ENCODE results near the gene PPP1R26.
A peak's percentile ranks its signal among the peaks of the same experiment; 100 is the strongest.

Gene PPP1R26

DNA sequence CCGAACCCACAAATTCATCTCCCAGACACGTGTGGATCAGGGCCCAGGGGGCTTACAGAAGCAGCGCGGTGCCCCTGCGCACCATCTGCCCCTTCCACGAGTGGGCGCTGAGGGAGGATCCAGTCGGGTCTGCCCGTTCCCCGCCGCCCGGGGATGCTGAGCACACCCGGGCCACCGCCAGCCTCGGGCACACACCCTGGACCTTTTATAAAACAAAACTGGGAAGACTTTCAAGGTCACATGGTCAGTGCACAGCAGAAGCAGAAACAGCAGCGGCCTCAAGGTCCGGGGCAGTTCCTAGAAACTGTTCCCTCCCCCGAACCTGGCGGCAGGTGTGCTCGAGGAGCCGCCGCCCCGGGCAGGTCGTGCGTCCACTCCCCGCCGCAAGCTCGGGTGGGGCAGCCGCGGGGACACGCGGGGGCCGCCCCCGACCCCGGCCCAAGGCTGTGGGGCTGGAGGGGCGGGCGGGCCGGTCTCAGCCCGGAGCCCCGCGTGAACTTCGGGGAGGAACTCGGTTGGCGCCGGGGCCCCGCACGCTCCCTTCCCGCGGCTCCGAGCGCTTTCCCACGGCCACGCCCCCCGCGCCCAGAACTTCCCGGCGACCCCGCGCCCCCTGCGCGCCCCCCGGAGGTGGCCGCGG is 633 bp upstream of the PPP1R26 start:
- TF ChIP-seq, protein P1, sequence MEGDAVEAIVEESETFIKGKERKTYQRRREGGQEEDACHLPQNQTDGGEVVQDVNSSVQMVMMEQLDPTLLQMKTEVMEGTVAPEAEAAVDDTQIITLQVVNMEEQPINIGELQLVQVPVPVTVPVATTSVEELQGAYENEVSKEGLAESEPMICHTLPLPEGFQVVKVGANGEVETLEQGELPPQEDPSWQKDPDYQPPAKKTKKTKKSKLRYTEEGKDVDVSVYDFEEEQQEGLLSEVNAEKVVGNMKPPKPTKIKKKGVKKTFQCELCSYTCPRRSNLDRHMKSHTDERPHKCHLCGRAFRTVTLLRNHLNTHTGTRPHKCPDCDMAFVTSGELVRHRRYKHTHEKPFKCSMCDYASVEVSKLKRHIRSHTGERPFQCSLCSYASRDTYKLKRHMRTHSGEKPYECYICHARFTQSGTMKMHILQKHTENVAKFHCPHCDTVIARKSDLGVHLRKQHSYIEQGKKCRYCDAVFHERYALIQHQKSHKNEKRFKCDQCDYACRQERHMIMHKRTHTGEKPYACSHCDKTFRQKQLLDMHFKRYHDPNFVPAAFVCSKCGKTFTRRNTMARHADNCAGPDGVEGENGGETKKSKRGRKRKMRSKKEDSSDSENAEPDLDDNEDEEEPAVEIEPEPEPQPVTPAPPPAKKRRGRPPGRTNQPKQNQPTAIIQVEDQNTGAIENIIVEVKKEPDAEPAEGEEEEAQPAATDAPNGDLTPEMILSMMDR (IDR thresholded peaks at IDR 0.05) = peak; percentile 31; the same call in 1 of the 2 replicates

DNA sequence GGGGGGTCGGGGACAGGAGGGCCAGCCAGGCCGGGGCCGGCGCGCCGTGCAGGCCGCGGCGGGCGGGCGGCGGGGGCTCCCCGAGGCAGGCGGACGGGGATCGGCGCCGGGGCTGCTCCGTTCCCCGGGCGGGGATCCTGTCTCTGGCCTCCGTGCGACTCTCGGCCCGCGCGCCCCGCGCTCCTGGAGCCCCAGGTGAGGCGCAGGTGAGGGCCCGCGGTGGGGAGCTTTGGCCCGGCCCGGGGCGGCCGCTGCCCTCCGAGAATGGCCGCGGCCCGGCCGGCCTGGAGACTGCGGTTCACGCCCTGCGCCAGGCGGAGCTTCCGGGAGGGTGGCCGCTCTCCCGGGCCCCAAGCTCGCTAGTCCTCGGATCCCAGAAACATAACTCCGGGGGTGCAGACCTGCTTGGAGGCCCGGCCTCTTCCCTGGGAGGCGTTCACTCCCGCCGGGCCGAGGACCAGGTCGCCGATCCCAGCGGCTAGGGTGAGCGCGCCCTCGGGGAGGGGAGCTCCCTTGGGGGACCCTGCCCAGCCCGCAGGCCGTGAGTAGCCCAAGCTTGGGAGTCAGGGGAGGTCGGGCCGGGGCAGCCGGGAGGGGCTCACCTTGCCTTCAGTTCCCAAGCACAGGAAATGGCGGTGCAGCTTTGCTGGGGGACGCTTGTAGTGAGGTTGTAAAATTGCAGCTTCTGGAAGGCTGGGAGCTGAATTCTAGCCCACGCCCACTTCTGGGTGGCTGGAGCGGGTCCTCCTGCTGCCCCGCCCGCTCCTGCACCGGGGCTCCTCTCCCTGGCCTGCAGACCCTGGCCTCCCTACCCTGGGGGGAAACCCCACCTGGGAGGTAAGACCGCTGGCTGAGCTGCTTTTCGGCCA is 723 bp downstream of the PPP1R26 start:
- TF ChIP-seq, protein P1 (IDR thresholded peaks at IDR 0.05) = no peak

DNA sequence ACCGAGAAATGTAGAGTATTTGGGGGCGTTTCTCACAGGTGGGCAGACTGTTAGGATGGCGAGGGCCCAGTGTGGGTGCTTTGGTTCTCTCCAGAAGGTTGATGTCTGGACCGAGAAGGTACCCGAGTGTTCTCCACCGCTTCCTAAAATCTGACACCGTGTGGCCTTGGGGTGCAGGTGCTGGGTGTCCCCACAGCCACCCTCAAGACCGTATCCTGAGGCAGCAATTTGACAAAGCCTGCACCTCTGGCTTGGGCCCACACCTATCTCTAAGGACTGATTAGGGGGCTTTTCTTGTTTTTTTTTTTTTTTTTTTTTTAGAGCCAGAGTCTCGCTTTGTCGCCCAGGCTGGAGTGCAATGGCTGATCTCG is 1.3 kb downstream of the PPP1R26 start:
- TF ChIP-seq, protein P1 (IDR thresholded peaks at IDR 0.05) = no peak

- TF ChIP-seq, protein P1 (IDR thresholded peaks at IDR 0.05) = no peak
Observed at GRCh38 chr9:135482015-135482754, 2.6 kb downstream of the PPP1R26 start.

GRCh38 chr9:135484460-135485277 is 5.1 kb downstream of the PPP1R26 start:
- TF ChIP-seq, protein P1 (IDR thresholded peaks at IDR 0.05) = no peak

GRCh38 chr9:135485385-135485784 is 5.8 kb downstream of the PPP1R26 start:
- TF ChIP-seq, protein P1 (IDR thresholded peaks at IDR 0.05) = no peak

DNA sequence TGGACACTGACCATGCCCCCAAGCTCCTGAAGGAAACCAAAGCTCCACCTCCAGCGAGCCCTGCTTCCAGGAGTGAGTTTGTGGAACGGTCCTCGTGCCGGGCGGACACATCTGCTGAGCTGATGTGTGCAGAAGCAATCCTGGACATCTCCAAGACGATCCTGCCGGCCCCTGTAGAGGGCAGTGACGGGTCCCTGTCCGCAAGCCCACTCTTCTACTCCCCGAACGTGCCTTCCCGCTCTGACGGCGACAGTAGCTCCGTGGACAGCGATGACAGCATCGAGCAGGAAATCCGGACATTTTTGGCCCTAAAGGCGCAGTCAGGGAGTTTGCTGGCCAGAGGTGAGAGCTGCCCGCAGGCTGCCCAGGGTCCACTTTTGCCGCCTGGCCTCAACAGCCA is 6.2 kb downstream of the PPP1R26 start:
- TF ChIP-seq, protein P1 (IDR thresholded peaks at IDR 0.05) = no peak

All from LNCAP (cell line).